H9 (cell line): ENCODE data around the gene NF1. TPM values are rescaled to one million over a fixed set of nuclear protein-coding genes. Genes with fewer than 3 reads are reported as not detected.

Source experiments
- DNase-seq: peaks from one replicate; pipeline ENCODE4 v3.0.0-alpha.2; 2017
- H2AFZ ChIP-seq: one replicate; pipeline ENCODE4 v1.6.1; 2013; ENCODE audit warnings: mild to moderate bottlenecking, low read length, control low read depth, moderate library complexity
- H2AK5ac ChIP-seq: 2 replicates; pipeline ENCODE4 v1.6.1; 2013; ENCODE audit warnings: low read length, control low read depth, mixed read lengths; ENCODE audit not compliant: insufficient read length
- H2BK120ac ChIP-seq: one replicate; pipeline ENCODE4 v1.6.1; 2013; ENCODE audit warnings: low read depth, mild to moderate bottlenecking, low read length, control low read depth, inconsistent platforms; ENCODE audit not compliant: poor library complexity, severe bottlenecking
- H2BK12ac ChIP-seq: 2 replicates; pipeline ENCODE4 v1.6.1; 2013; ENCODE audit warnings: low read length, control low read depth, mixed read lengths, low read depth; ENCODE audit not compliant: insufficient read length
- H2BK15ac ChIP-seq: 2 replicates; pipeline ENCODE4 v1.6.1; 2013; ENCODE audit warnings: low read depth, low read length, control low read depth
- H2BK20ac ChIP-seq: one replicate; pipeline ENCODE4 v1.6.1; 2013; ENCODE audit warnings: low read depth, mild to moderate bottlenecking, low read length, control low read depth, inconsistent platforms; ENCODE audit not compliant: poor library complexity, severe bottlenecking
- H2BK5ac ChIP-seq: 2 replicates; pipeline ENCODE4 v1.6.1; 2013; ENCODE audit warnings: low read length, control low read depth, mixed read lengths; ENCODE audit not compliant: insufficient read length
- H3K14ac ChIP-seq: 2 replicates; pipeline ENCODE4 v1.6.1; 2013; ENCODE audit warnings: low read length, control low read depth; ENCODE audit not compliant: insufficient read depth
- H3K18ac ChIP-seq: 2 replicates; pipeline ENCODE4 v1.6.1; 2013; ENCODE audit warnings: low read depth, mild to moderate bottlenecking, mixed read lengths, low read length, control low read depth; ENCODE audit not compliant: insufficient read length
- H3K23ac ChIP-seq: 2 replicates; pipeline ENCODE4 v1.6.1; 2013; ENCODE audit warnings: low read length, control low read depth, mixed read lengths, low read depth; ENCODE audit not compliant: insufficient read length
- H3K23me2 ChIP-seq: 2 replicates; pipeline ENCODE4 v1.6.1; 2013; ENCODE audit warnings: low read depth, mild to moderate bottlenecking, mixed read lengths, low read length, control low read depth; ENCODE audit not compliant: insufficient read length, poor library complexity, severe bottlenecking
- H3K27ac ChIP-seq: 2 replicates; pipeline ENCODE4 v1.5.1; 2013; ENCODE audit warnings: low read length, control low read depth, mixed read lengths, low read depth; ENCODE audit not compliant: insufficient read length
- H3K27me3 ChIP-seq: 2 replicates; pipeline ENCODE4 v1.6.1; 2013; ENCODE audit warnings: low read length, control low read depth, inconsistent platforms; ENCODE audit not compliant: insufficient read depth
- H3K4ac ChIP-seq: 2 replicates; pipeline ENCODE4 v1.6.1; 2013; ENCODE audit warnings: low read depth, mild to moderate bottlenecking, control low read depth, inconsistent platforms, low read length, moderate library complexity
- H3K4me1 ChIP-seq: 2 replicates; pipeline ENCODE4 v1.6.1; 2013; ENCODE audit warnings: low read length, control low read depth, inconsistent platforms; ENCODE audit not compliant: insufficient read depth
- H3K4me2 ChIP-seq: 2 replicates; pipeline ENCODE4 v1.6.1; 2013; ENCODE audit warnings: low read length, control low read depth, mixed read lengths; ENCODE audit not compliant: insufficient read length, insufficient read depth
- H3K56ac ChIP-seq: 2 replicates; pipeline ENCODE4 v1.6.1; 2013; ENCODE audit warnings: low read depth, mild to moderate bottlenecking, mixed read lengths, low read length, control low read depth; ENCODE audit not compliant: insufficient read length
- H3K79me1 ChIP-seq: 2 replicates; pipeline ENCODE4 v1.6.1; 2013; ENCODE audit warnings: low read depth, mild to moderate bottlenecking, moderate library complexity, low read length, control low read depth, inconsistent platforms; ENCODE audit not compliant: insufficient read depth, poor library complexity, severe bottlenecking
- H3K79me2 ChIP-seq: 2 replicates; pipeline ENCODE4 v1.6.1; 2013; ENCODE audit warnings: low read length, control low read depth, inconsistent platforms; ENCODE audit not compliant: insufficient read depth
- H3K9ac ChIP-seq: 2 replicates; pipeline ENCODE4 v1.6.1; 2013; ENCODE audit warnings: low read length, control low read depth, mixed read lengths; ENCODE audit not compliant: insufficient read length; ENCODE audit errors: extremely low read depth
- H3K9me3 ChIP-seq: one replicate; pipeline ENCODE4 v1.6.1; 2013; ENCODE audit warnings: low read depth, low read length, inconsistent platforms; ENCODE audit not compliant: control insufficient read depth
- H3T11ph ChIP-seq: one replicate; pipeline ENCODE4 v1.6.1; 2013; ENCODE audit warnings: mild to moderate bottlenecking, low read length, control low read depth, inconsistent platforms
- H4K20me1 ChIP-seq: one replicate; pipeline ENCODE4 v1.6.1; 2013; ENCODE audit not compliant: control insufficient read depth, insufficient read length, insufficient read depth
- H4K5ac ChIP-seq: 2 replicates; pipeline ENCODE4 v1.6.1; 2013; ENCODE audit warnings: low read depth, mild to moderate bottlenecking, mixed read lengths, low read length, control low read depth; ENCODE audit not compliant: insufficient read length
- H4K8ac ChIP-seq: replicated peaks from 2 replicates; pipeline ENCODE4 v1.6.1; 2013; ENCODE audit warnings: low read length, control low read depth, mixed read lengths, low read depth; ENCODE audit not compliant: insufficient read length
- H4K91ac ChIP-seq: 2 replicates; pipeline ENCODE4 v1.6.1; 2013; ENCODE audit warnings: low read depth, mild to moderate bottlenecking, moderate library complexity, mixed read lengths, low read length, control low read depth; ENCODE audit not compliant: insufficient read length
- H3K27ac Mint-ChIP-seq, 3 experiments: 2 replicates in 2 of 3; 3 replicates in 1 of 3; pipeline ENCODE4 v1.8.0; 2020 to 2021; ENCODE audit warnings: mixed read lengths in 3 of 3, mild to moderate bottlenecking in 1 of 3, moderate library complexity in 1 of 3
- H3K27me3 Mint-ChIP-seq: 2 replicates; pipeline ENCODE4 v1.8.0; 2021; ENCODE audit warnings: low read depth, mild to moderate bottlenecking, moderate library complexity, mixed read lengths
- H3K36me3 Mint-ChIP-seq, 3 experiments: 2 replicates in 2 of 3; 3 replicates in 1 of 3; pipeline ENCODE4 v1.8.0; 2020 to 2021; ENCODE audit warnings: low read depth in 3 of 3, mixed read lengths in 3 of 3; ENCODE audit not compliant: insufficient read depth in 1 of 3
- H3K4me1 Mint-ChIP-seq, 2 experiments: 2 replicates each; pipeline ENCODE4 v1.8.0; 2020; ENCODE audit warnings: mixed read lengths in 2 of 2
- H3K4me3 Mint-ChIP-seq, 2 experiments: 2 replicates in 1 of 2; 3 replicates in 1 of 2; pipeline ENCODE4 v1.8.0; 2020 to 2021; ENCODE audit warnings: mild to moderate bottlenecking in 2 of 2, mixed read lengths in 2 of 2, moderate library complexity in 1 of 2
- H3K9me3 Mint-ChIP-seq, 2 experiments: 2 replicates in 1 of 2; 3 replicates in 1 of 2; pipeline ENCODE4 v1.8.0; 2020; ENCODE audit warnings: mild to moderate bottlenecking in 2 of 2, mixed read lengths in 2 of 2, moderate library complexity in 1 of 2
- WGBS: extraction: QIAGEN DNeasy Blood & Tissue Kit; methylation state at CpG from one replicate; pipeline ENCODE4 v1.1.7; 2013; ENCODE audit warnings: missing lambda C conversion rate, low lambda C conversion rate, mixed read lengths; ENCODE audit not compliant: insufficient read length; ENCODE audit errors: extremely low coverage; 5-methylcytosine and 5-hydroxymethylcytosine counted together
- total RNA-seq: library from RNA; stranded (reverse); gene quantifications from 2 replicates; pipeline ENCODE4 v1.2.1, GENCODE V29; 2021
- TF ChIP-seq, protein P1 (sequence below): fragments of 200-600 bp; sonication (generic); conservative IDR thresholded peaks from 3 replicates; pipeline ENCODE4 v1.8.0; 2021; ENCODE audit warnings: antibody characterized with exemption, mild to moderate bottlenecking

Gene NF1
- total RNA-seq, 1 experiment from 2014 or later: 38.1 TPM

GRCh38 chr17:31357839-31358394 lies 263.1 kb downstream of the NF1 start:
- Histone ChIP-seq H2BK5ac (no peak overlapping the region), H4K8ac (no peak overlapping the region), H4K20me1 (no peaks in the 10 kb centered on the region), H2AK5ac (no peak overlapping the region), H3K14ac (no peak overlapping the region), H3K18ac (no peak overlapping the region), H3K27ac (no peak overlapping the region), H3K9ac (no peak overlapping the region), H2BK120ac (no peak overlapping the region), H3K4me1 (no peaks in the 10 kb centered on the region), H3K9me3 (no peaks in the 10 kb centered on the region), H4K5ac (no peak overlapping the region), H3K79me1 (no peaks in the 10 kb centered on the region), H2BK12ac (no peak overlapping the region), H3K23me2 (no peaks in the 10 kb centered on the region), H2AFZ (no peak overlapping the region), H3K4ac (no peak overlapping the region), H2BK15ac (no peak overlapping the region), H3K79me2 (no peaks in the 10 kb centered on the region), H3K27me3 (no peaks in the 10 kb centered on the region), H3K23ac (no peak overlapping the region), H3K4me2 (no peak overlapping the region), H3K56ac (no peak overlapping the region), H3T11ph (no peak overlapping the region), H2BK20ac (no peak overlapping the region), H4K91ac (no peak overlapping the region)
- Mint-ChIP-seq H3K4me1 (no peaks in the 10 kb centered on the region), H3K27ac (no peak overlapping the region), H3K4me3 (no peak overlapping the region), H3K27me3 (no peaks in the 10 kb centered on the region), H3K36me3 (peaks cover 2 to 43% (median 18%) of the 10 kb centered on the region in 3 experiments; a peak in 6 of 7 replicates), H3K9me3 (no peaks in the 10 kb centered on the region; a peak in 1 of 5 replicates)
- TF ChIP-seq, protein P1, sequence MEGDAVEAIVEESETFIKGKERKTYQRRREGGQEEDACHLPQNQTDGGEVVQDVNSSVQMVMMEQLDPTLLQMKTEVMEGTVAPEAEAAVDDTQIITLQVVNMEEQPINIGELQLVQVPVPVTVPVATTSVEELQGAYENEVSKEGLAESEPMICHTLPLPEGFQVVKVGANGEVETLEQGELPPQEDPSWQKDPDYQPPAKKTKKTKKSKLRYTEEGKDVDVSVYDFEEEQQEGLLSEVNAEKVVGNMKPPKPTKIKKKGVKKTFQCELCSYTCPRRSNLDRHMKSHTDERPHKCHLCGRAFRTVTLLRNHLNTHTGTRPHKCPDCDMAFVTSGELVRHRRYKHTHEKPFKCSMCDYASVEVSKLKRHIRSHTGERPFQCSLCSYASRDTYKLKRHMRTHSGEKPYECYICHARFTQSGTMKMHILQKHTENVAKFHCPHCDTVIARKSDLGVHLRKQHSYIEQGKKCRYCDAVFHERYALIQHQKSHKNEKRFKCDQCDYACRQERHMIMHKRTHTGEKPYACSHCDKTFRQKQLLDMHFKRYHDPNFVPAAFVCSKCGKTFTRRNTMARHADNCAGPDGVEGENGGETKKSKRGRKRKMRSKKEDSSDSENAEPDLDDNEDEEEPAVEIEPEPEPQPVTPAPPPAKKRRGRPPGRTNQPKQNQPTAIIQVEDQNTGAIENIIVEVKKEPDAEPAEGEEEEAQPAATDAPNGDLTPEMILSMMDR: no peak
- no peak for DNase-seq
- WGBS: no CpG with 5 or more reads among the region's 3 CpGs
